Measurements from ENCODE around the gene VSIG10L2.
"Not testable (repeated sequence)": the region's sequence is repeated elsewhere in the genome, so short reads cannot be mapped to it uniquely, and the experiment has no call there.

The VSIG10L2 gene

GRCh38 chr11:125980436-125980835, 34.6 kb downstream of the VSIG10L2 start:
- no peak for TF ChIP-seq CTCF (IDR thresholded peaks at IDR 0.05; ENCODE audit: low read depth, low read length)
- no peaks in the 10 kb centered on the region for H3K27me3 ChIP-seq
- peaks cover 90% of the 10 kb centered on the region for H3K36me3 ChIP-seq
- H3K4me1 ChIP-seq: no peaks in the 10 kb centered on the region
- H3K4me3 ChIP-seq (ENCODE audit: low read depth, low read length): no peak overlapping the region
- no peak for DNase-seq
- H3K9me3 ChIP-seq: no peaks in the 10 kb centered on the region

GRCh38 chr11:125982348-125982730, 36.5 kb downstream of the VSIG10L2 start:
- DNase-seq: no peak
- Histone ChIP-seq H3K36me3 (peaks cover 90% of the 10 kb centered on the region), H3K27me3 (no peaks in the 10 kb centered on the region), H3K9me3 (no peaks in the 10 kb centered on the region), H3K4me1 (no peaks in the 10 kb centered on the region), H3K4me3 (ENCODE audit: low read depth, low read length) (no peak overlapping the region)
- no peak for TF ChIP-seq CTCF (IDR thresholded peaks at IDR 0.05; ENCODE audit: low read depth, low read length)

- not testable (repeated sequence) for H3K9me3 ChIP-seq; H3K4me3 ChIP-seq (ENCODE audit: low read depth, low read length); DNase-seq; H3K4me1 ChIP-seq; H3K27me3 ChIP-seq
- peaks cover 87% of the 10 kb centered on the region for H3K36me3 ChIP-seq
Measured at GRCh38 chr11:125985956-125986355, 40.1 kb downstream of the VSIG10L2 start.

- TF ChIP-seq CTCF (IDR thresholded peaks at IDR 0.05; ENCODE audit: low read depth, low read length): no peak
- peaks cover 79% of the 10 kb centered on the region for H3K36me3 ChIP-seq
- H3K4me3 ChIP-seq (ENCODE audit: low read depth, low read length): no peak overlapping the region
- no peak for DNase-seq
- H3K9me3 ChIP-seq: no peaks in the 10 kb centered on the region
- H3K27me3 ChIP-seq: no peaks in the 10 kb centered on the region
- peaks cover 5% of the 10 kb centered on the region; the same call in 1 of the 2 replicates for H3K4me1 ChIP-seq
Measured at GRCh38 chr11:125987066-125987641, 41.3 kb downstream of the VSIG10L2 start.

- Histone ChIP-seq H3K4me1 (peaks cover 5% of the 10 kb centered on the region; the same call in 1 of the 2 replicates), H3K36me3 (peaks cover 82% of the 10 kb centered on the region), H3K9me3 (no peaks in the 10 kb centered on the region), H3K4me3 (ENCODE audit: low read depth, low read length) (no peak overlapping the region), H3K27me3 (no peaks in the 10 kb centered on the region)
- TF ChIP-seq CTCF (IDR thresholded peaks at IDR 0.05; ENCODE audit: low read depth, low read length): no peak
- DNase-seq: no peak
Measured at GRCh38 chr11:125990244-125990643, 44.4 kb downstream of the VSIG10L2 start.

GRCh38 chr11:125992893-125993292, 47.0 kb downstream of the VSIG10L2 start:
- Histone ChIP-seq H3K9me3 (no peaks in the 10 kb centered on the region), H3K4me3 (ENCODE audit: low read depth, low read length) (no peak overlapping the region), H3K27me3 (no peaks in the 10 kb centered on the region), H3K4me1 (peaks cover 5% of the 10 kb centered on the region; the same call in 1 of the 2 replicates), H3K36me3 (peaks cover 79% of the 10 kb centered on the region)
- no peak for DNase-seq
- TF ChIP-seq CTCF (IDR thresholded peaks at IDR 0.05; ENCODE audit: low read depth, low read length): no peak
